Astrocyte (in vitro differentiated cells and primary cell): ENCODE measurements around the gene HLTF. TPM values are rescaled to one million over a fixed set of nuclear protein-coding genes. Genes with fewer than 3 reads are reported as not detected.

Experiments used
- DNase-seq: peaks from one replicate; pipeline ENCODE4 v3.0.0-alpha.2; 2010; ENCODE audit warnings: low read depth
- FAIRE-seq: peaks from 2 replicates; lab custom pipeline; 2011; peaks lifted over from hg19 to GRCh38; lab: Jason Lieb, UNC
- H2AFZ ChIP-seq: 2 replicates; pipeline ENCODE4 v1.6.0; 2012; ENCODE audit warnings: low read depth, low read length, inconsistent platforms
- H3K27ac ChIP-seq: 2 replicates; pipeline ENCODE4 v1.5.1; 2011; ENCODE audit warnings: low read depth, low read length, inconsistent platforms
- H3K27me3 ChIP-seq: 2 replicates; pipeline ENCODE4 v1.6.0; 2011; ENCODE audit warnings: low read length, inconsistent platforms; ENCODE audit not compliant: insufficient read depth
- H3K36me3 ChIP-seq: 2 replicates; pipeline ENCODE4 v1.5.1; 2011; ENCODE audit warnings: low read length, inconsistent platforms; ENCODE audit not compliant: insufficient read depth
- H3K4me1 ChIP-seq: 2 replicates; pipeline ENCODE4 v1.5.1; 2011; ENCODE audit warnings: low read length, inconsistent platforms; ENCODE audit not compliant: insufficient read depth
- H3K4me2 ChIP-seq: 2 replicates; pipeline ENCODE4 v1.6.0; 2012; ENCODE audit warnings: low read length, inconsistent platforms
- H3K4me3 ChIP-seq: 2 replicates; pipeline ENCODE4 v1.5.1; 2011; ENCODE audit warnings: low read depth, mild to moderate bottlenecking, low read length, inconsistent platforms; ENCODE audit not compliant: insufficient read depth
- H3K79me2 ChIP-seq: 2 replicates; pipeline ENCODE4 v1.6.0; 2012; ENCODE audit warnings: mild to moderate bottlenecking, low read length, inconsistent platforms; ENCODE audit not compliant: insufficient read depth
- H3K9ac ChIP-seq: 2 replicates; pipeline ENCODE4 v1.6.0; 2012; ENCODE audit warnings: mild to moderate bottlenecking, low read length, inconsistent platforms
- H3K9me3 ChIP-seq: 2 replicates; pipeline ENCODE4 v1.5.1; 2012; ENCODE audit warnings: low read depth, mild to moderate bottlenecking, low read length, inconsistent platforms; ENCODE audit not compliant: insufficient read depth
- H4K20me1 ChIP-seq: 2 replicates; pipeline ENCODE4 v1.6.0; 2012; ENCODE audit warnings: low read length, inconsistent platforms; ENCODE audit not compliant: insufficient read depth
- H3K27ac Mint-ChIP-seq: one replicate; pipeline ENCODE4 v1.8.0; 2021; ENCODE audit warnings: mild to moderate bottlenecking, mixed read lengths; ENCODE audit not compliant: unreplicated experiment
- H3K27me3 Mint-ChIP-seq: one replicate; pipeline ENCODE4 v1.8.0; 2021; ENCODE audit warnings: low read depth, mixed read lengths; ENCODE audit not compliant: unreplicated experiment
- H3K36me3 Mint-ChIP-seq: one replicate; pipeline ENCODE4 v1.8.0; 2021; ENCODE audit warnings: low read depth, mixed read lengths; ENCODE audit not compliant: unreplicated experiment
- H3K4me1 Mint-ChIP-seq: one replicate; pipeline ENCODE4 v1.8.0; 2021; ENCODE audit warnings: low read depth, mixed read lengths; ENCODE audit not compliant: unreplicated experiment
- H3K4me3 Mint-ChIP-seq: one replicate; pipeline ENCODE4 v1.8.0; 2021; ENCODE audit warnings: mild to moderate bottlenecking, moderate library complexity, mixed read lengths; ENCODE audit not compliant: unreplicated experiment
- H3K9me3 Mint-ChIP-seq: one replicate; pipeline ENCODE4 v1.8.0; 2021; ENCODE audit warnings: mild to moderate bottlenecking, mixed read lengths; ENCODE audit not compliant: unreplicated experiment
- CTCF ChIP-seq: IDR thresholded peaks from 2 replicates; pipeline ENCODE4 v1.5.1; 2011; ENCODE audit warnings: low read depth, mild to moderate bottlenecking, inconsistent platforms, low read length, moderate library complexity; ENCODE audit not compliant: insufficient read depth
- EZH2 ChIP-seq: IDR thresholded peaks from 2 replicates; pipeline ENCODE4 v1.6.1; 2012; ENCODE audit warnings: mild to moderate bottlenecking, low read length, inconsistent platforms; ENCODE audit not compliant: insufficient read depth
- total RNA-seq: library from RNA; stranded (reverse); gene quantifications from 2 replicates; pipeline ENCODE4 v1.2.1, GENCODE V29; 2021

Gene HLTF
- total RNA-seq, 1 donor from 2014 or later: 19.5 TPM

GRCh38 chr3:149058602-149059001, 27.7 kb downstream of the HLTF start:
- Histone ChIP-seq H2AFZ (no peak overlapping the region), H3K4me1 (no peaks in the 10 kb centered on the region), H3K36me3 (peaks cover 25% of the 10 kb centered on the region), H3K79me2 (no peaks in the 10 kb centered on the region), H3K9ac (no peak overlapping the region), H3K9me3 (no peaks in the 10 kb centered on the region), H3K4me2 (no peak overlapping the region), H3K27ac (no peak overlapping the region), H3K4me3 (no peak overlapping the region), H4K20me1 (no peaks in the 10 kb centered on the region), H3K27me3 (no peaks in the 10 kb centered on the region)
- no peak overlapping the region for H3K4me3 Mint-ChIP-seq
- DNase-seq (no peak), FAIRE-seq (no peak)
- H3K27ac Mint-ChIP-seq: no peak overlapping the region
- peaks cover 5% of the 10 kb centered on the region for H3K36me3 Mint-ChIP-seq
- no peaks in the 10 kb centered on the region for H3K27me3 Mint-ChIP-seq
- H3K4me1 Mint-ChIP-seq: no peaks in the 10 kb centered on the region
- no peaks in the 10 kb centered on the region for H3K9me3 Mint-ChIP-seq
- no peak for TF ChIP-seq CTCF
- TF ChIP-seq EZH2: no peak

- Mint-ChIP-seq H3K9me3 (no peaks in the 10 kb centered on the region), H3K4me3 (no peak overlapping the region), H3K27ac (no peak overlapping the region), H3K27me3 (no peaks in the 10 kb centered on the region), H3K4me1 (no peaks in the 10 kb centered on the region), H3K36me3 (peaks cover 9% of the 10 kb centered on the region)
- Histone ChIP-seq H3K27ac (no peak overlapping the region), H3K4me3 (no peak overlapping the region), H3K9me3 (peaks cover under 1% of the 10 kb centered on the region), H4K20me1 (no peaks in the 10 kb centered on the region), H2AFZ (no peak overlapping the region), H3K27me3 (no peaks in the 10 kb centered on the region), H3K4me1 (no peaks in the 10 kb centered on the region), H3K79me2 (no peaks in the 10 kb centered on the region), H3K36me3 (peaks cover 29% of the 10 kb centered on the region), H3K4me2 (no peak overlapping the region), H3K9ac (no peak overlapping the region)
- FAIRE-seq: no peak
- no peak for DNase-seq
- TF ChIP-seq EZH2 (no peak), CTCF (no peak)
These were observed 28.1 kb downstream of the HLTF start for GRCh38 chr3:149058198-149058597.

GRCh38 chr3:149055575-149055974, 30.8 kb downstream of the HLTF start:
- Histone ChIP-seq H3K27ac (no peak overlapping the region), H4K20me1 (no peaks in the 10 kb centered on the region), H3K79me2 (no peaks in the 10 kb centered on the region), H3K4me1 (no peaks in the 10 kb centered on the region), H3K36me3 (peaks cover 28% of the 10 kb centered on the region), H3K9ac (no peak overlapping the region), H3K4me2 (no peak overlapping the region), H3K4me3 (no peak overlapping the region), H3K27me3 (no peaks in the 10 kb centered on the region), H2AFZ (no peak overlapping the region), H3K9me3 (peaks cover 3% of the 10 kb centered on the region)
- Mint-ChIP-seq H3K36me3 (peaks cover 18% of the 10 kb centered on the region), H3K27me3 (no peaks in the 10 kb centered on the region), H3K4me1 (no peaks in the 10 kb centered on the region), H3K9me3 (no peaks in the 10 kb centered on the region), H3K27ac (no peak overlapping the region), H3K4me3 (no peak overlapping the region)
- TF ChIP-seq CTCF (no peak), EZH2 (no peak)
- no peak for DNase-seq
- FAIRE-seq: no peak
